VCaP (cell line): ENCODE data around the gene STX1B.
A peak's percentile ranks its signal among the peaks of the same experiment; 100 is the strongest.

Experiments used
- H3K27ac ChIP-seq: fragments of 450-650 bp; 2 replicates; pipeline ENCODE4 v1.5.1; 2017
- TF ChIP-seq, protein P1 (sequence below): fragments of 450-650 bp; conservative IDR thresholded peaks from 2 replicates; pipeline ENCODE4 v1.5.1; 2017; ENCODE audit warnings: mild to moderate bottlenecking, moderate library complexity

STX1B gene

DNA sequence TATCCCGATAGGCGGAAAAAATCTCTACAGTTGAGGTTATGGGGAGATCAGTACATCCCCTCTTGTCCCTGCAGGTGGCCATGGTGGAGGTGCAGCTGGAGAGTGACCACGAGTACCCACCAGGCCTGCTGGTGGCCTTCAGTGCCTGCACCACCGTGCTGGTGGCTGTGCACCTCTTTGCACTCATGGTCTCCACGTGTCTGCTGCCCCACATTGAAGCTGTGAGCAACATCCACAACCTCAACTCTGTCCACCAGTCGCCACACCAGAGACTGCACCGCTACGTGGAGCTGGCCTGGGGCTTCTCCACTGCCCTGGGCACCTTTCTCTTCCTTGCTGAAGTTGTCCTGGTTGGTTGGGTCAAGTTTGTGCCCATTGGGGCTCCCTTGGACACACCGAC, 57.3 kb downstream of the STX1B start:
- TF ChIP-seq, protein P1, sequence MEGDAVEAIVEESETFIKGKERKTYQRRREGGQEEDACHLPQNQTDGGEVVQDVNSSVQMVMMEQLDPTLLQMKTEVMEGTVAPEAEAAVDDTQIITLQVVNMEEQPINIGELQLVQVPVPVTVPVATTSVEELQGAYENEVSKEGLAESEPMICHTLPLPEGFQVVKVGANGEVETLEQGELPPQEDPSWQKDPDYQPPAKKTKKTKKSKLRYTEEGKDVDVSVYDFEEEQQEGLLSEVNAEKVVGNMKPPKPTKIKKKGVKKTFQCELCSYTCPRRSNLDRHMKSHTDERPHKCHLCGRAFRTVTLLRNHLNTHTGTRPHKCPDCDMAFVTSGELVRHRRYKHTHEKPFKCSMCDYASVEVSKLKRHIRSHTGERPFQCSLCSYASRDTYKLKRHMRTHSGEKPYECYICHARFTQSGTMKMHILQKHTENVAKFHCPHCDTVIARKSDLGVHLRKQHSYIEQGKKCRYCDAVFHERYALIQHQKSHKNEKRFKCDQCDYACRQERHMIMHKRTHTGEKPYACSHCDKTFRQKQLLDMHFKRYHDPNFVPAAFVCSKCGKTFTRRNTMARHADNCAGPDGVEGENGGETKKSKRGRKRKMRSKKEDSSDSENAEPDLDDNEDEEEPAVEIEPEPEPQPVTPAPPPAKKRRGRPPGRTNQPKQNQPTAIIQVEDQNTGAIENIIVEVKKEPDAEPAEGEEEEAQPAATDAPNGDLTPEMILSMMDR: no peak
- H3K27ac ChIP-seq: no peak overlapping the region; the same call in 1 of the 2 replicates

DNA sequence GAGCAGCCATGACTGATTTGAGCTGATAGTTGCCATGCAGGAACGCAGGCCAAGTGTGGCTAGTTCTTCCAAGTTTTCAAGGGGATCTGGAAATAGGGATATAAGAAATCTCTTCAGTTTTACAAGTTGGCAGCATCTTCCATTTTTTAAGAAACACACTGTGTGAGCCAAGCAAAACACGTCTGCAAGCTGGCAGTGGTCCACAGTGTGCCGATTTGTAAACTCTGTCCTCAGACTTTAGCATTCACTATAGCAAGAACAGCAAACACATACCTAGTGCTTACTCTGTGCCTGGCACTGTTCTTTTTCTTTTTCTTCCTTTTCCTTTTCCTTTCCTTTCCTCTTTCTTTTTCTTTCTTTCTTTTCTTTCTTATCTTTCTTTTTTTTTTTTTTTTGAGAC, 58.7 kb downstream of the STX1B start:
- TF ChIP-seq, protein P1: no peak
- H3K27ac ChIP-seq: peak overlapping the region; percentile 78

- TF ChIP-seq, protein P1: no peak
- peak overlapping the region; percentile 78 for H3K27ac ChIP-seq
Observed at GRCh38 chr16:30951193-30951592, 59.2 kb downstream of the STX1B start.

- H3K27ac ChIP-seq: peak overlapping the region; percentile 78
- TF ChIP-seq, protein P1: no peak
Observed at GRCh38 chr16:30950516-30951065, 59.8 kb downstream of the STX1B start.

DNA sequence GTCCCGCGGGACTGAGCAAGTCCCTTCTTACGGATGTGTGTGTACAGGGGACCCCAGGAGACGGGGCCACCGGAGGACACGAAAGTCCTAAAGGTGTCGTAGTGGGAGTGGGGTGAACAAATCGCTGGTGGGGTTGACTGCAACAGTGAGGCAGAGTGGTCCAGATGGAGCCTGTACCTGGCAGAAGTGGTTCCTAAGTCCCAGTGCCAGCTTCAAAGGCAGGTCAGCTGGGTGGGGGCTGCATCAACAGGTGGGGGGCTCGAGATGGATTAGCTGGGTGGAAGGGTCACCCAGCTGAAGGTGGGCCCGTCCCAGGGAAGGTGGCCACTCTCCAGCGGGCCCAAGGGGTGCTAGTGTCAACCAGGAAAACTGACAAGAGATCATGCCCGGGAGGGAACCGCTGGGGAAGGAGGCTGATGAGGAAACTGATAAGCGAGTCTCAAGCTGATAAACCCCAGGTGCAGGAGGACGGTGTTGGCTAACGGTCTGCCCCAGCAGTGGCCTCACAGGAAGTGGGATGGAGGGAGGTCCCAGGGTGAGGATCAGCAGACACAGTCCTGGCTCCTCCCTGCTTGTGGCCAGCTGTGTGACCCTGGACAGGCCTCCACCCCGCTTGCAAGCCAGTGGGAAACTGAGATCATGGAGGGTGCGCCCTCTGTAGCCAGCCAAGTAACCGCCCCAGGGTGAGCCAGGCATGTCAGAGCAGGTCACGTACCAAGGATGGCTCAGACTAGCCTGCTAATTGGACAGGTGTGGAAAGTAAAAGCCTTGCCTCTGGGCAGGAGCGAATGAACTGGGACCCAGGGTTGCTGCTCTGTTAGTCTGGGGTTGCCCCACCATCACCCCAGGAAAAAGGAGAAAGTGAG, 60.6 kb downstream of the STX1B start:
- TF ChIP-seq, protein P1: no peak
- peak overlapping the region; percentile 78 for H3K27ac ChIP-seq

DNA sequence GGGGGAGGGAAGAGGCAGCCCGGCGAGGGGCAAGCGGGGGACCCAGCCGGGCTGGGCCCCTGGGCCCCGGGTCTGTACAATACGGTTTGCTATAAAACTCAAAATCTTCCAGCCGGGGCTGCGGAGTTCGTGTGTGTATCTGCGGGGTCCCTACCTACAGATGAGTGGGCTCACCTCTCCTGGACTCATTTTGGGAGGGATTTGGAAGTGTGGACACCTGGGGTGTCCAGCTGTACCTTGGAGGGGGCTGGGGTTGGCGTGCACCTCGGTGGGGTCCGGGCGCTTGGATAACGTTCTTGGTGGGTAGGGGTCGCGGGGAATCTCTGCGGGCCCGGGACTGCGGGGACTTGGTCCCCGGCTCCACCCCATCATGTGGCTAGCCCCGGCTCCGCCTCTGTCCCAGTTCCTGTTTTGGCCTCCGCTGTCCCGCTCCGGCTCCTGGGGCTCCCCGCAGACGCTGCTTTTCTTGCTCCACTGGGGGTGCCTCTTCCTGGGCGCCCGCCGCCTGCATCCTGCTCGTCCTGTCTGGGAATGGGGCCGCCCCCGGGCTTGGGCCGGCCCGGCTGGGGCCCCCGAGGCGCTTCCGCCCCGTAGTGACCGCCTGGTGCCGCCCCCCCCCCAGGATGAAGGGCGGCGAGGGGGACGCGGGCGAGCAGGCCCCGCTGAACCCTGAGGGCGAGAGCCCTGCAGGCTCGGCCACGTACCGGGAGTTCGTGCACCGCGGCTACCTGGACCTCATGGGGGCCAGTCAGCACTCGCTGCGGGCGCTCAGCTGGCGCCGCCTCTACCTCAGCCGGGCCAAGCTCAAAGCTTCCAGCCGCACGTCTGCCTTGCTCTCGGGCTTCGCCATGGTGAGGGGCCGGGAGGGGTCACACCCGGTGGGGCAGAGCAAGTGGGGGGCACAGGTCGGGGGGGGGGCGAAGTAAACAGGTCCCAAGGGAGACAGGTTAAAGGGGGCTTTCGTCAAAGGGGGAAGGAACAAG, 61.5 kb downstream of the STX1B start, which contains the start of gene ORAI3:
TSS of gene ORAI3 (plus strand) at position 402 of the 983 bp plus-strand sequence. CDS start at position 624, 222 bp downstream.
- TF ChIP-seq, protein P1: no peak
- H3K27ac ChIP-seq: peak within 1 kb of the TSS; percentile 78
